PC-9 (cell line): ENCODE data around the gene RPE. TPM values are rescaled to one million over a fixed set of nuclear protein-coding genes. Genes with fewer than 3 reads are reported as not detected.

Source experiments
- BruUV-seq: library from RNA; stranded (reverse); fragments of 400-500 nt; replicated peaks from 2 replicates; lab custom pipeline; 2021; lab: Mats Ljungman, UMichigan
- CTCF ChIA-PET: fragments of 300-600 bp; sonication (Branson Sonifier 250); formaldehyde crosslinking; loops from one replicate; lab custom pipeline; 2022; ENCODE audit warnings: antibody characterized with exemption; lab: Charles Lee
- POLR2A ChIA-PET: fragments of 300-600 bp; sonication (Branson Sonifier 250); formaldehyde crosslinking; loops from one replicate; lab custom pipeline; 2022; ENCODE audit warnings: antibody characterized with exemption; ENCODE audit not compliant: unreplicated experiment; lab: Charles Lee
- DNase-seq, 2 experiments: peaks; one replicate each; pipeline versions ENCODE4 v3.0.0 to v3.0.0-alpha.2; 2015 to 2022; ENCODE audit warnings: mixed read lengths in 1 of 2
- H2AFZ ChIP-seq: fragments of 200-600 bp; sonication (generic); 2 replicates; pipeline ENCODE4 v1.8.1; 2017; ENCODE audit warnings: antibody characterized with exemption
- H3F3A ChIP-seq: fragments of 200-600 bp; sonication (generic); 2 replicates; pipeline ENCODE4 v1.8.1; 2017; ENCODE audit warnings: antibody characterized with exemption, mild to moderate bottlenecking, low read depth; ENCODE audit not compliant: insufficient read depth
- H3K27ac ChIP-seq: fragments of 200-600 bp; sonication (generic); 2 replicates; pipeline ENCODE4 v1.6.1; 2016; ENCODE audit warnings: mixed run types
- H3K27me3 ChIP-seq: fragments of 200-600 bp; sonication (generic); 2 replicates; pipeline ENCODE4 v1.6.1; 2016; ENCODE audit warnings: low read depth, mixed run types; ENCODE audit not compliant: insufficient read depth
- H3K36me3 ChIP-seq: fragments of 200-600 bp; sonication (generic); 2 replicates; pipeline ENCODE4 v1.6.1; 2016; ENCODE audit warnings: low read depth, mixed run types
- H3K4me1 ChIP-seq: fragments of 200-600 bp; sonication (generic); replicated peaks from 2 replicates; pipeline ENCODE4 v1.6.1; 2016; ENCODE audit warnings: mixed run types; ENCODE audit not compliant: insufficient read depth
- H3K4me2 ChIP-seq: fragments of 200-600 bp; sonication (generic); 2 replicates; pipeline ENCODE4 v1.6.1; 2017; ENCODE audit warnings: mixed run types
- H3K4me3 ChIP-seq: fragments of 200-600 bp; sonication (generic); 2 replicates; pipeline ENCODE4 v1.6.1; 2016; ENCODE audit warnings: mixed run types
- H3K79me2 ChIP-seq: fragments of 200-600 bp; sonication (generic); 2 replicates; pipeline ENCODE4 v1.6.1; 2017; ENCODE audit warnings: low read depth, mixed run types
- H3K9me2 ChIP-seq: fragments of 200-600 bp; sonication (generic); 2 replicates; pipeline ENCODE4 v1.8.1; 2017; ENCODE audit warnings: mild to moderate bottlenecking; ENCODE audit not compliant: insufficient read depth
- H3K9me3 ChIP-seq: fragments of 200-600 bp; sonication (generic); 2 replicates; pipeline ENCODE4 v1.8.1; 2016; ENCODE audit warnings: low read depth; ENCODE audit not compliant: insufficient read depth
- H4K20me1 ChIP-seq: fragments of 200-600 bp; sonication (generic); 2 replicates; pipeline ENCODE4 v1.8.1; 2017; ENCODE audit not compliant: insufficient read depth
- EZH2 ChIP-seq: fragments of 200-600 bp; sonication (generic); IDR thresholded peaks from 2 replicates; pipeline ENCODE4 v1.8.0; 2017; ENCODE audit warnings: antibody characterized with exemption, low read depth
- intact Hi-C: fragments of 100-400 bp; cut with micrococcal nuclease; formaldehyde crosslinking; loops from one replicate; pipeline ENCODE4 v1.10.0; 2022; ENCODE audit not compliant: unreplicated experiment
- total RNA-seq: library from RNA; stranded (reverse); gene quantifications from 2 replicates; pipeline ENCODE4 v1.2.3, GENCODE V29; 2021
- TF ChIP-seq, protein P1 (sequence below): fragments of 200-600 bp; sonication (generic); conservative IDR thresholded peaks from 2 replicates; pipeline ENCODE4 v1.6.1; 2017; ENCODE audit warnings: mixed run types, antibody characterized with exemption, mild to moderate bottlenecking, moderate library complexity

The RPE gene
- total RNA-seq, 1 experiment from 2014 or later: 58.4 TPM

DNA sequence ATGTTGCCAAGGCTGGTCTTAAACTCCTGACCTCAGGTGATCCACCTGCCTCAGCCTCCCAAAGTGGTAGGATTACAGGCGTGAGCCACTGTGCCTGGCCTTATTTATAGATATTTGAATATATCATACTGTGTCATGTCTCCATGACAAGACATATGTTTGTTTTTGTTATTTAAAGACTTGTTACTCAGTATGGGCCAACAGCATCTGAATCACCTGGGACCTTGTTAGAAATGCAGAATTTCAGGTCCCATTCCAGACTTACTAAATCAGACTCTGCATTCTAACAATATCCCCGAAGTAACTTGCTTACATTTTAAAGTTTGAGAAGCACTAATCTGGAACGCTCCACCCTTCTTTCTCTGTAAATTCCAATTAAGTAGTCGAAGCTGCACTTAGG, 33.2 kb downstream of the RPE start:
- Histone ChIP-seq H3K27me3 (no peaks in the 10 kb centered on the region), H3K4me2 (no peak overlapping the region), H4K20me1 (no peaks in the 10 kb centered on the region), H3K4me3 (no peak overlapping the region), H3K36me3 (no peaks in the 10 kb centered on the region), H3K4me1 (no peaks in the 10 kb centered on the region), H3K9me2 (no peaks in the 10 kb centered on the region), H3K79me2 (no peaks in the 10 kb centered on the region), H3K9me3 (no peaks in the 10 kb centered on the region), H2AFZ (no peak overlapping the region), H3F3A (no peaks in the 10 kb centered on the region), H3K27ac (no peak overlapping the region)
- no TSS peak for BruUV-seq
- no peak for DNase-seq
- TF ChIP-seq, protein P1, sequence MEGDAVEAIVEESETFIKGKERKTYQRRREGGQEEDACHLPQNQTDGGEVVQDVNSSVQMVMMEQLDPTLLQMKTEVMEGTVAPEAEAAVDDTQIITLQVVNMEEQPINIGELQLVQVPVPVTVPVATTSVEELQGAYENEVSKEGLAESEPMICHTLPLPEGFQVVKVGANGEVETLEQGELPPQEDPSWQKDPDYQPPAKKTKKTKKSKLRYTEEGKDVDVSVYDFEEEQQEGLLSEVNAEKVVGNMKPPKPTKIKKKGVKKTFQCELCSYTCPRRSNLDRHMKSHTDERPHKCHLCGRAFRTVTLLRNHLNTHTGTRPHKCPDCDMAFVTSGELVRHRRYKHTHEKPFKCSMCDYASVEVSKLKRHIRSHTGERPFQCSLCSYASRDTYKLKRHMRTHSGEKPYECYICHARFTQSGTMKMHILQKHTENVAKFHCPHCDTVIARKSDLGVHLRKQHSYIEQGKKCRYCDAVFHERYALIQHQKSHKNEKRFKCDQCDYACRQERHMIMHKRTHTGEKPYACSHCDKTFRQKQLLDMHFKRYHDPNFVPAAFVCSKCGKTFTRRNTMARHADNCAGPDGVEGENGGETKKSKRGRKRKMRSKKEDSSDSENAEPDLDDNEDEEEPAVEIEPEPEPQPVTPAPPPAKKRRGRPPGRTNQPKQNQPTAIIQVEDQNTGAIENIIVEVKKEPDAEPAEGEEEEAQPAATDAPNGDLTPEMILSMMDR: no peak
- TF ChIP-seq EZH2: no peak
- intact Hi-C loops: no loop called here
- POLR2A ChIA-PET: no interaction called here
- CTCF ChIA-PET: no interaction called here

DNA sequence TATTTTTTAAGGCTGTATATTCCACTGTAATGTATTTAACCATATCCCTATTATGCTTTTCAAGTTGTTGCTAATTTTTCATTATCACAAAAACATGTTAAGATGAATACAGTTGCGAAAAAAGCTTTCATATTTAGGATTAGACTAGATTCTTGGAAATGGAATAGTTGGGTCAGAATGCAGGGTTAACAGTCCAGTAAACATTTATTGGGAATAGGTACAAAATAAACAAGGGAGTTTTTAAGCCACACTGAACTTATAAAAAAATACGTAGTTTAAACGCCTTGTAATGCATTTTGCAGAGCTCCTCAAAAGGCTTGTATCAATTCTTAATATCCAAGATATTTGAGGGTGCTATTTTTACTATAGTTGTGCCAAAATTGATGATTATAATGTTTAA, 35.6 kb downstream of the RPE start:
- intact Hi-C loops: no loop called here
- BruUV-seq: no TSS peak
- CTCF ChIA-PET: no interaction called here

DNA sequence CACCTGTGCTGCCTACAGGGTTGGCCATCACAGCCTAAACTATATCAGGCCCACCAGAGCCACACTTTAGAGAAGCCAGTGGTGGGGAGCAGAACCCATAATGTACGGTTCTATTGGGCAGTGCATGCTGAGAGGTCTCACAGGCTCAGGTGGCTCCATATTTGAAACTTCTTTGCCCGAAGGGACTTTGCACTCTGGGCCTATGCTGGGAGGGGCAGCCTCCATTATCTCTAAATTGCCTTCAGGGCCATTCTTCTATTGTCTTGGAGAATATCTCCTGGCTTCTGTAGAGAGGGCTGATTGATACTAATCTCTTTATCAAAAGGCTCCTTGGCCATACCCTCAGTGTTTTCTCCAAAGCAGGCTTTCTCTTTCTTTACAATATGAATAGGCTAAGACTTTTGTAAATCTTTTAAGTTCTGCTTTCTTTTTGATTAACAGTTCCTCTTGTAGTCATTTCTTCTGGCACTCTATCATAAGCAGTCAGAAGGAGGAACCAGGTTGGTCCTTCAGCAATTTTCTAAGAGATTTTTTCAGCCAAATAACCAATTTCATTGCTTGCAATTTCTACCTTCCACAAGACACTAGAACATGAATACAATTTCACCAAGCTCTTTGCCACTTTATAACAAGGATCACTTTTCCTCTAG, 44.5 kb downstream of the RPE start:
- no peak for TF ChIP-seq EZH2
- TF ChIP-seq, protein P1: no peak
- DNase-seq: no peak
- H3K9me3 ChIP-seq: no peaks in the 10 kb centered on the region
- CTCF ChIA-PET: no interaction called here
- POLR2A ChIA-PET: no interaction called here
- no peaks in the 10 kb centered on the region for H3F3A ChIP-seq
- no peak overlapping the region for H3K27ac ChIP-seq
- no peak overlapping the region for H3K4me3 ChIP-seq
- intact Hi-C loops: no loop called here
- no peaks in the 10 kb centered on the region for H3K9me2 ChIP-seq
- H3K36me3 ChIP-seq: no peaks in the 10 kb centered on the region
- no TSS peak for BruUV-seq
- H3K79me2 ChIP-seq: no peaks in the 10 kb centered on the region
- H3K4me1 ChIP-seq: no peaks in the 10 kb centered on the region
- no peaks in the 10 kb centered on the region for H3K27me3 ChIP-seq
- no peak overlapping the region for H3K4me2 ChIP-seq
- H4K20me1 ChIP-seq: no peaks in the 10 kb centered on the region
- no peak overlapping the region for H2AFZ ChIP-seq

More for the DNA sequence above, 35.6 kb downstream of the RPE start:
- Histone ChIP-seq H4K20me1 (no peaks in the 10 kb centered on the region), H3K4me1 (no peaks in the 10 kb centered on the region), H3K9me3 (no peaks in the 10 kb centered on the region), H3K4me3 (no peak overlapping the region), H3K79me2 (no peaks in the 10 kb centered on the region), H3K36me3 (no peaks in the 10 kb centered on the region), H3K27me3 (no peaks in the 10 kb centered on the region), H2AFZ (no peak overlapping the region), H3K27ac (no peak overlapping the region), H3K9me2 (no peaks in the 10 kb centered on the region), H3F3A (no peaks in the 10 kb centered on the region), H3K4me2 (no peak overlapping the region)
- TF ChIP-seq EZH2: no peak
- TF ChIP-seq, protein P1: no peak
- DNase-seq: no peak
- POLR2A ChIA-PET: no interaction called here
